H9 (cell line): ENCODE measurements around the gene LMOD3. TPM values are rescaled to one million over a fixed set of nuclear protein-coding genes. Genes with fewer than 3 reads are reported as not detected.

Source experiments
- DNase-seq: peaks from one replicate; pipeline ENCODE4 v3.0.0-alpha.2; 2017
- H2AFZ ChIP-seq: one replicate; pipeline ENCODE4 v1.6.1; 2013; ENCODE audit warnings: mild to moderate bottlenecking, low read length, control low read depth, moderate library complexity
- H2AK5ac ChIP-seq: 2 replicates; pipeline ENCODE4 v1.6.1; 2013; ENCODE audit warnings: low read length, control low read depth, mixed read lengths; ENCODE audit not compliant: insufficient read length
- H2BK120ac ChIP-seq: one replicate; pipeline ENCODE4 v1.6.1; 2013; ENCODE audit warnings: low read depth, mild to moderate bottlenecking, low read length, control low read depth, inconsistent platforms; ENCODE audit not compliant: poor library complexity, severe bottlenecking
- H2BK12ac ChIP-seq: 2 replicates; pipeline ENCODE4 v1.6.1; 2013; ENCODE audit warnings: low read length, control low read depth, mixed read lengths, low read depth; ENCODE audit not compliant: insufficient read length
- H2BK15ac ChIP-seq: 2 replicates; pipeline ENCODE4 v1.6.1; 2013; ENCODE audit warnings: low read depth, low read length, control low read depth
- H2BK20ac ChIP-seq: one replicate; pipeline ENCODE4 v1.6.1; 2013; ENCODE audit warnings: low read depth, mild to moderate bottlenecking, low read length, control low read depth, inconsistent platforms; ENCODE audit not compliant: poor library complexity, severe bottlenecking
- H2BK5ac ChIP-seq: 2 replicates; pipeline ENCODE4 v1.6.1; 2013; ENCODE audit warnings: low read length, control low read depth, mixed read lengths; ENCODE audit not compliant: insufficient read length
- H3K14ac ChIP-seq: 2 replicates; pipeline ENCODE4 v1.6.1; 2013; ENCODE audit warnings: low read length, control low read depth; ENCODE audit not compliant: insufficient read depth
- H3K18ac ChIP-seq: 2 replicates; pipeline ENCODE4 v1.6.1; 2013; ENCODE audit warnings: low read depth, mild to moderate bottlenecking, mixed read lengths, low read length, control low read depth; ENCODE audit not compliant: insufficient read length
- H3K23ac ChIP-seq: 2 replicates; pipeline ENCODE4 v1.6.1; 2013; ENCODE audit warnings: low read length, control low read depth, mixed read lengths, low read depth; ENCODE audit not compliant: insufficient read length
- H3K23me2 ChIP-seq: 2 replicates; pipeline ENCODE4 v1.6.1; 2013; ENCODE audit warnings: low read depth, mild to moderate bottlenecking, mixed read lengths, low read length, control low read depth; ENCODE audit not compliant: insufficient read length, poor library complexity, severe bottlenecking
- H3K27ac ChIP-seq: 2 replicates; pipeline ENCODE4 v1.5.1; 2013; ENCODE audit warnings: low read length, control low read depth, mixed read lengths, low read depth; ENCODE audit not compliant: insufficient read length
- H3K27me3 ChIP-seq: 2 replicates; pipeline ENCODE4 v1.6.1; 2013; ENCODE audit warnings: low read length, control low read depth, inconsistent platforms; ENCODE audit not compliant: insufficient read depth
- H3K4ac ChIP-seq: 2 replicates; pipeline ENCODE4 v1.6.1; 2013; ENCODE audit warnings: low read depth, mild to moderate bottlenecking, control low read depth, inconsistent platforms, low read length, moderate library complexity
- H3K4me1 ChIP-seq: 2 replicates; pipeline ENCODE4 v1.6.1; 2013; ENCODE audit warnings: low read length, control low read depth, inconsistent platforms; ENCODE audit not compliant: insufficient read depth
- H3K4me2 ChIP-seq: 2 replicates; pipeline ENCODE4 v1.6.1; 2013; ENCODE audit warnings: low read length, control low read depth, mixed read lengths; ENCODE audit not compliant: insufficient read length, insufficient read depth
- H3K56ac ChIP-seq: 2 replicates; pipeline ENCODE4 v1.6.1; 2013; ENCODE audit warnings: low read depth, mild to moderate bottlenecking, mixed read lengths, low read length, control low read depth; ENCODE audit not compliant: insufficient read length
- H3K79me1 ChIP-seq: 2 replicates; pipeline ENCODE4 v1.6.1; 2013; ENCODE audit warnings: low read depth, mild to moderate bottlenecking, moderate library complexity, low read length, control low read depth, inconsistent platforms; ENCODE audit not compliant: insufficient read depth, poor library complexity, severe bottlenecking
- H3K79me2 ChIP-seq: 2 replicates; pipeline ENCODE4 v1.6.1; 2013; ENCODE audit warnings: low read length, control low read depth, inconsistent platforms; ENCODE audit not compliant: insufficient read depth
- H3K9ac ChIP-seq: 2 replicates; pipeline ENCODE4 v1.6.1; 2013; ENCODE audit warnings: low read length, control low read depth, mixed read lengths; ENCODE audit not compliant: insufficient read length; ENCODE audit errors: extremely low read depth
- H3K9me3 ChIP-seq: one replicate; pipeline ENCODE4 v1.6.1; 2013; ENCODE audit warnings: low read depth, low read length, inconsistent platforms; ENCODE audit not compliant: control insufficient read depth
- H3T11ph ChIP-seq: one replicate; pipeline ENCODE4 v1.6.1; 2013; ENCODE audit warnings: mild to moderate bottlenecking, low read length, control low read depth, inconsistent platforms
- H4K20me1 ChIP-seq: one replicate; pipeline ENCODE4 v1.6.1; 2013; ENCODE audit not compliant: control insufficient read depth, insufficient read length, insufficient read depth
- H4K5ac ChIP-seq: 2 replicates; pipeline ENCODE4 v1.6.1; 2013; ENCODE audit warnings: low read depth, mild to moderate bottlenecking, mixed read lengths, low read length, control low read depth; ENCODE audit not compliant: insufficient read length
- H4K8ac ChIP-seq: replicated peaks from 2 replicates; pipeline ENCODE4 v1.6.1; 2013; ENCODE audit warnings: low read length, control low read depth, mixed read lengths, low read depth; ENCODE audit not compliant: insufficient read length
- H4K91ac ChIP-seq: 2 replicates; pipeline ENCODE4 v1.6.1; 2013; ENCODE audit warnings: low read depth, mild to moderate bottlenecking, moderate library complexity, mixed read lengths, low read length, control low read depth; ENCODE audit not compliant: insufficient read length
- H3K27ac Mint-ChIP-seq, 3 experiments: 2 replicates in 2 of 3; 3 replicates in 1 of 3; pipeline ENCODE4 v1.8.0; 2020 to 2021; ENCODE audit warnings: mixed read lengths in 3 of 3, mild to moderate bottlenecking in 1 of 3, moderate library complexity in 1 of 3
- H3K27me3 Mint-ChIP-seq: 2 replicates; pipeline ENCODE4 v1.8.0; 2021; ENCODE audit warnings: low read depth, mild to moderate bottlenecking, moderate library complexity, mixed read lengths
- H3K36me3 Mint-ChIP-seq, 3 experiments: 2 replicates in 2 of 3; 3 replicates in 1 of 3; pipeline ENCODE4 v1.8.0; 2020 to 2021; ENCODE audit warnings: low read depth in 3 of 3, mixed read lengths in 3 of 3; ENCODE audit not compliant: insufficient read depth in 1 of 3
- H3K4me1 Mint-ChIP-seq, 2 experiments: 2 replicates each; pipeline ENCODE4 v1.8.0; 2020; ENCODE audit warnings: mixed read lengths in 2 of 2
- H3K4me3 Mint-ChIP-seq, 2 experiments: 2 replicates in 1 of 2; 3 replicates in 1 of 2; pipeline ENCODE4 v1.8.0; 2020 to 2021; ENCODE audit warnings: mild to moderate bottlenecking in 2 of 2, mixed read lengths in 2 of 2, moderate library complexity in 1 of 2
- H3K9me3 Mint-ChIP-seq, 2 experiments: 2 replicates in 1 of 2; 3 replicates in 1 of 2; pipeline ENCODE4 v1.8.0; 2020; ENCODE audit warnings: mild to moderate bottlenecking in 2 of 2, mixed read lengths in 2 of 2, moderate library complexity in 1 of 2
- WGBS: extraction: QIAGEN DNeasy Blood & Tissue Kit; methylation state at CpG from one replicate; pipeline ENCODE4 v1.1.7; 2013; ENCODE audit warnings: missing lambda C conversion rate, low lambda C conversion rate, mixed read lengths; ENCODE audit not compliant: insufficient read length; ENCODE audit errors: extremely low coverage; 5-methylcytosine and 5-hydroxymethylcytosine counted together
- total RNA-seq: library from RNA; stranded (reverse); gene quantifications from 2 replicates; pipeline ENCODE4 v1.2.1, GENCODE V29; 2021
- TF ChIP-seq, protein P1 (sequence below): fragments of 200-600 bp; sonication (generic); conservative IDR thresholded peaks from 3 replicates; pipeline ENCODE4 v1.8.0; 2021; ENCODE audit warnings: antibody characterized with exemption, mild to moderate bottlenecking

The LMOD3 gene
- total RNA-seq, 1 experiment from 2014 or later: not detected

DNA sequence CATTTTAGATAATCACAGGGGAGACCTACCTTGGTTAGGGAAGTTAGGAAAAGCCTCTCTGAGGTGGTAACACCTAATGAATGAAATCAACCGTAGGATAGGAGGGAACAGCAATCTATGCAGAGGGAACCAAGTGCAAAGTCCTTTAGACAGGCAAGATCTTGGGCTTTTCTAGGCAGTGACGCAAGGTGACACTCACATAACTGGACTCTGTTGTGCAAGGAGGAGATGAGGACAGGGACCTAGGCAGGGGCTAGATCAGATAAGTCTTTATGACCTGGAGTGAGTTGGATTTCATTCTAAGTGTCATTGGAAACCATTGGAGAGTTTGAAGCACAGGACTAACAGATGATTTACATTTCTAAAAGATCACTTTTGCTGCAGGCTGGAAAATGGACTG, 4.6 kb upstream of the LMOD3 start:
- Histone ChIP-seq H4K5ac (no peak overlapping the region), H3K14ac (no peak overlapping the region), H3K56ac (no peak overlapping the region), H3K23me2 (no peaks in the 10 kb centered on the region), H4K8ac (no peak overlapping the region), H3K4me2 (no peak overlapping the region), H2BK12ac (no peak overlapping the region), H3K18ac (no peak overlapping the region), H3K79me2 (no peaks in the 10 kb centered on the region), H4K91ac (no peak overlapping the region), H3K79me1 (no peaks in the 10 kb centered on the region), H2AFZ (no peak overlapping the region), H3K27ac (no peak overlapping the region), H3K27me3 (no peaks in the 10 kb centered on the region), H2AK5ac (no peak overlapping the region), H2BK20ac (no peak overlapping the region), H3K9ac (no peak overlapping the region), H2BK5ac (no peak overlapping the region), H3K4me1 (no peaks in the 10 kb centered on the region; the same call in 1 of the 2 replicates), H4K20me1 (no peaks in the 10 kb centered on the region), H3K4ac (no peak overlapping the region), H3K23ac (no peak overlapping the region), H3T11ph (no peak overlapping the region), H2BK120ac (no peak overlapping the region), H2BK15ac (no peak overlapping the region), H3K9me3 (no peaks in the 10 kb centered on the region)
- Mint-ChIP-seq H3K9me3 (no peaks in the 10 kb centered on the region), H3K4me3 (no peak overlapping the region), H3K4me1 (peaks cover 0 to 3% of the 10 kb centered on the region in 2 experiments; a peak in 1 of 4 replicates), H3K27me3 (peaks cover 4% of the 10 kb centered on the region; the same call in 1 of the 2 replicates), H3K36me3 (no peaks in the 10 kb centered on the region), H3K27ac (no peak overlapping the region)
- no peak for DNase-seq
- no CpG with 5 or more reads among the region's 2 CpGs for WGBS
- TF ChIP-seq, protein P1, sequence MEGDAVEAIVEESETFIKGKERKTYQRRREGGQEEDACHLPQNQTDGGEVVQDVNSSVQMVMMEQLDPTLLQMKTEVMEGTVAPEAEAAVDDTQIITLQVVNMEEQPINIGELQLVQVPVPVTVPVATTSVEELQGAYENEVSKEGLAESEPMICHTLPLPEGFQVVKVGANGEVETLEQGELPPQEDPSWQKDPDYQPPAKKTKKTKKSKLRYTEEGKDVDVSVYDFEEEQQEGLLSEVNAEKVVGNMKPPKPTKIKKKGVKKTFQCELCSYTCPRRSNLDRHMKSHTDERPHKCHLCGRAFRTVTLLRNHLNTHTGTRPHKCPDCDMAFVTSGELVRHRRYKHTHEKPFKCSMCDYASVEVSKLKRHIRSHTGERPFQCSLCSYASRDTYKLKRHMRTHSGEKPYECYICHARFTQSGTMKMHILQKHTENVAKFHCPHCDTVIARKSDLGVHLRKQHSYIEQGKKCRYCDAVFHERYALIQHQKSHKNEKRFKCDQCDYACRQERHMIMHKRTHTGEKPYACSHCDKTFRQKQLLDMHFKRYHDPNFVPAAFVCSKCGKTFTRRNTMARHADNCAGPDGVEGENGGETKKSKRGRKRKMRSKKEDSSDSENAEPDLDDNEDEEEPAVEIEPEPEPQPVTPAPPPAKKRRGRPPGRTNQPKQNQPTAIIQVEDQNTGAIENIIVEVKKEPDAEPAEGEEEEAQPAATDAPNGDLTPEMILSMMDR: no peak
